Liver (tissue), 9 donors: Measurements from ENCODE around the gene ITPKB. TPM values are rescaled to one million over a fixed set of nuclear protein-coding genes. Genes with fewer than 3 reads are reported as not detected.

Experiments used
- DNase-seq: peaks from one replicate; pipeline ENCODE4 v3.0.0-alpha.2; 2017; ENCODE audit warnings: low spot score
- H3K27ac ChIP-seq, 2 donors: one replicate each; pipeline ENCODE4 v1.7.0; 2013; ENCODE audit warnings: inconsistent platforms in 2 of 2, low read length in 2 of 2, control low read depth in 1 of 2, low read depth in 1 of 2, mild to moderate bottlenecking in 1 of 2
- H3K27me3 ChIP-seq, 4 donors: one replicate each; pipeline versions ENCODE4 v1.6.1 to v1.7.0; 2013; ENCODE audit warnings: low read length in 3 of 4, inconsistent platforms in 1 of 4, mild to moderate bottlenecking in 1 of 4, moderate library complexity in 1 of 4; ENCODE audit not compliant: control insufficient read depth in 4 of 4, insufficient read depth in 4 of 4
- H3K36me3 ChIP-seq, 4 donors: one replicate each; pipeline versions ENCODE4 v1.6.1 to v1.7.0; 2013; ENCODE audit warnings: low read length in 3 of 4, mild to moderate bottlenecking in 3 of 4, low read depth in 1 of 4, moderate library complexity in 1 of 4; ENCODE audit not compliant: control insufficient read depth in 4 of 4, insufficient read depth in 3 of 4
- H3K4me1 ChIP-seq, 4 donors: one replicate each; pipeline versions ENCODE4 v1.6.1 to v1.7.0; 2013; ENCODE audit warnings: low read length in 3 of 4, mild to moderate bottlenecking in 3 of 4, moderate library complexity in 1 of 4; ENCODE audit not compliant: control insufficient read depth in 4 of 4, insufficient read depth in 4 of 4
- H3K4me3 ChIP-seq, 3 donors: one replicate each; pipeline versions ENCODE4 v1.6.1 to v1.7.0; 2013; ENCODE audit warnings: low read length in 3 of 3, control low read depth in 1 of 3, low read depth in 1 of 3, mild to moderate bottlenecking in 1 of 3
- H3K9ac ChIP-seq, 2 donors: one replicate each; pipeline ENCODE4 v1.7.0; 2013; ENCODE audit warnings: low read length in 2 of 2, mild to moderate bottlenecking in 2 of 2, moderate library complexity in 2 of 2, control low read depth in 1 of 2, low read depth in 1 of 2
- H3K9me3 ChIP-seq, 4 donors: one replicate each; pipeline versions ENCODE4 v1.6.1 to v1.7.0; 2013; ENCODE audit warnings: low read length in 3 of 4; ENCODE audit not compliant: control insufficient read depth in 4 of 4
- ATF3 ChIP-seq: IDR thresholded peaks from 2 replicates; pipeline ENCODE4 v1.6.1; 2016; ENCODE audit warnings: antibody characterized with exemption
- CTCF ChIP-seq: fragments of 150-350 bp; IDR thresholded peaks from 2 replicates; pipeline ENCODE4 v1.5.1; 2017; ENCODE audit warnings: improper control_type of control experiment, low read depth, low read length; ENCODE audit not compliant: missing input control
- EGR1 ChIP-seq, 2 donors: IDR thresholded peaks; 2 replicates each; pipeline ENCODE4 v1.6.1; 2016 to 2018; ENCODE audit warnings: antibody characterized with exemption in 2 of 2, low read depth in 2 of 2
- FOXA1 ChIP-seq: IDR thresholded peaks from 2 replicates; pipeline ENCODE4 v1.6.1; 2016; ENCODE audit warnings: antibody characterized with exemption
- FOXA2 ChIP-seq: IDR thresholded peaks from 2 replicates; pipeline ENCODE4 v1.6.1; 2016; ENCODE audit warnings: antibody characterized with exemption
- GABPA ChIP-seq, 2 donors: IDR thresholded peaks in 1 of 2; conservative IDR thresholded peaks in 1 of 2; 2 replicates each; pipeline ENCODE4 v1.6.1; 2016; ENCODE audit warnings: antibody characterized with exemption in 2 of 2, mild to moderate bottlenecking in 1 of 2, moderate library complexity in 1 of 2
- HNF4A ChIP-seq, 2 donors: conservative IDR thresholded peaks; 2 replicates each; pipeline ENCODE4 v1.6.1; 2016; ENCODE audit warnings: antibody characterized with exemption in 2 of 2, mild to moderate bottlenecking in 2 of 2
- HNF4G ChIP-seq: IDR thresholded peaks from 2 replicates; pipeline ENCODE4 v1.6.1; 2016; ENCODE audit warnings: antibody characterized with exemption
- JUND ChIP-seq, 2 donors: IDR thresholded peaks; 2 replicates each; pipeline ENCODE4 v1.6.1; 2016; ENCODE audit warnings: antibody characterized with exemption in 2 of 2
- MAX ChIP-seq: IDR thresholded peaks from 2 replicates; pipeline ENCODE4 v1.6.1; 2016; ENCODE audit warnings: antibody characterized with exemption
- NR2F2 ChIP-seq: IDR thresholded peaks from 2 replicates; pipeline ENCODE4 v1.6.1; 2016; ENCODE audit warnings: antibody characterized with exemption
- RAD21 ChIP-seq, 2 donors: IDR thresholded peaks; 2 replicates each; pipeline ENCODE4 v1.6.1; 2016; ENCODE audit warnings: antibody characterized with exemption in 2 of 2, mild to moderate bottlenecking in 2 of 2
- REST ChIP-seq: IDR thresholded peaks from 2 replicates; pipeline ENCODE4 v1.6.1; 2016; ENCODE audit warnings: antibody characterized with exemption, mild to moderate bottlenecking
- RXRA ChIP-seq, 2 donors: IDR thresholded peaks; 2 replicates each; pipeline ENCODE4 v1.6.1; 2017 to 2018; ENCODE audit warnings: antibody characterized with exemption in 2 of 2, mild to moderate bottlenecking in 1 of 2
- SP1 ChIP-seq: IDR thresholded peaks from 2 replicates; pipeline ENCODE4 v1.6.1; 2018; ENCODE audit warnings: antibody characterized with exemption, mild to moderate bottlenecking
- TAF1 ChIP-seq: conservative IDR thresholded peaks from 2 replicates; pipeline ENCODE4 v1.6.1; 2016; ENCODE audit warnings: antibody characterized with exemption, mild to moderate bottlenecking
- YY1 ChIP-seq: IDR thresholded peaks from 2 replicates; pipeline ENCODE4 v1.6.1; 2016; ENCODE audit warnings: antibody characterized with exemption, mild to moderate bottlenecking
- ZBTB33 ChIP-seq: IDR thresholded peaks from 2 replicates; pipeline ENCODE4 v1.6.1; 2016; ENCODE audit warnings: antibody characterized with exemption
- WGBS: extraction: QIAGEN DNeasy Blood & Tissue Kit; methylation state at CpG from one replicate; pipeline ENCODE4 v1.1.7; 2013; 5-methylcytosine and 5-hydroxymethylcytosine counted together
- polyA plus RNA-seq, 2 donors: library from polyadenylated mRNA; stranded (reverse) in 1 of 2; unstranded in 1 of 2; fragments of 200-250 nt in 1 of 2; fragments of >200 nt in 1 of 2; fragmentation: Nextera tagmentation in 1 of 2; extraction: Ambion mirVana in 1 of 2; gene quantifications; one replicate each; pipeline versions ENCODE4 v1.2.1 to v1.2.3, GENCODE V29; 2013 to 2015
- total RNA-seq, 2 donors: library from RNA; depleted of rRNA; stranded (reverse); fragments of >200 nt; gene quantifications; one replicate each; pipeline ENCODE4 v1.2.3, GENCODE V29; 2014
- donor health status: healthy.
- donor health status: healthy.
- donor health status: healthy.
- donor health status: healthy.
- donor health status: healthy.

The ITPKB gene
- total and polyA plus RNA-seq, 4 donors = 0.61 to 5.8 (median 3.7) TPM

- no peak for TF ChIP-seq JUND (IDR thresholded peaks at IDR 0.05)
- no peak for TF ChIP-seq NR2F2
- no peak for TF ChIP-seq SP1
- TF ChIP-seq MAX = no peak
- no peak for TF ChIP-seq FOXA2
- TF ChIP-seq GABPA (IDR thresholded peaks at IDR 0.05 in 1 of 2, conservative IDR thresholded peaks at IDR 0.05 in 1 of 2) = no peak
- no peak for TF ChIP-seq RAD21 (IDR thresholded peaks at IDR 0.05)
- TF ChIP-seq CTCF = no peak
- TF ChIP-seq HNF4G = no peak
- no peak for TF ChIP-seq YY1
- TF ChIP-seq ZBTB33 = no peak
- TF ChIP-seq FOXA1 = no peak
- no peak for TF ChIP-seq REST
- TF ChIP-seq EGR1 (IDR thresholded peaks at IDR 0.05; ENCODE audit: low read depth in 2 of 2) = no peak
- TF ChIP-seq TAF1 = no peak
- TF ChIP-seq HNF4A (conservative IDR thresholded peaks at IDR 0.05) = no peak
- no peak for TF ChIP-seq ATF3
- TF ChIP-seq RXRA (IDR thresholded peaks at IDR 0.05) = no peak
- WGBS = 70% methylated on average over 10 of the region's 10 CpGs
- Histone ChIP-seq H3K9ac (no peak overlapping the region), H3K4me1 (no peaks in the 10 kb centered on the region), H3K9me3 (peaks cover 0 to 2% (median 0%) of the 10 kb centered on the region in 4 donors), H3K36me3 (no peaks in the 10 kb centered on the region), H3K4me3 (no peak overlapping the region), H3K27me3 (peaks cover 0 to 3% (median 0%) of the 10 kb centered on the region in 4 donors), H3K27ac (no peak overlapping the region)
- DNase-seq = no peak
Observed at GRCh38 chr1:226779561-226779960, 40.5 kb upstream of the ITPKB start.
